Bronchial epithelial cell (primary cell): ENCODE results near the gene LST1. TPM values are rescaled to one million over a fixed set of nuclear protein-coding genes. Genes with fewer than 3 reads are reported as not detected.

Experiments used
- DNase-seq: peaks from one replicate; pipeline ENCODE4 v3.0.0-alpha.2; 2010; ENCODE audit warnings: low read depth
- FAIRE-seq: peaks from 2 replicates; lab custom pipeline; 2011; peaks lifted over from hg19 to GRCh38; lab: Jason Lieb, UNC
- H3K27me3 ChIP-seq: 2 replicates; pipeline ENCODE4 v1.5.1; 2011; ENCODE audit warnings: low read length; ENCODE audit not compliant: control insufficient read depth, insufficient read depth
- H3K36me3 ChIP-seq: 2 replicates; pipeline ENCODE4 v1.5.1; 2011; ENCODE audit warnings: low read length; ENCODE audit not compliant: control insufficient read depth, insufficient read depth
- H3K4me3 ChIP-seq: 2 replicates; pipeline ENCODE4 v1.5.1; 2011; ENCODE audit warnings: mild to moderate bottlenecking, low read depth, low read length, control low read depth
- CTCF ChIP-seq: IDR thresholded peaks from 2 replicates; pipeline ENCODE4 v1.5.1; 2011; ENCODE audit warnings: mild to moderate bottlenecking, moderate library complexity, low read length, control low read depth, inconsistent platforms; ENCODE audit not compliant: insufficient read depth, severe bottlenecking
- total RNA-seq: library from RNA; depleted of rRNA; stranded (reverse); fragments of >200 nt; gene quantifications from 2 replicates; pipeline ENCODE4 v1.2.1, GENCODE V29; 2014

The LST1 gene
- total RNA-seq, 1 donor from 2014 or later, result not detected

DNA sequence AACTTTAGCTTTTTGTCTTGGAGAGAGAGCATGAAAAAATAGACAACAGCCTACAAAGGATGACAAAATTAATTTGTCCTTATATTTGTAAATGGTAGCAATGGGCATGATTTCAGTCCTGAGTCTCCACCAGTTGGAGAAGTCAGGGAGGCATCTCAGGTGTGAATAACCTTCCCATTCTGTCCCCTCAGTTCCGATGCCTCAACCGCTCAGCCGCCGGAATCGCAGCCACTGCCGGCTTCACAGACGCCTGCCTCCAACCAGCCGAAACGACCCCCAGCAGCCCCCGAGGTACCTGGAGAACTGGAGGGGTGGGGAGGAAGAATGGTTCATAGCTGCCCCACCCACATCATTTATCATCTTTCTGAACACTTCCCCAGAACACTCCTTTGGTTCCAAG lies 38.0 kb downstream of the LST1 start:
- DNase-seq, result no peak
- H3K27me3 ChIP-seq, result no peaks in the 10 kb centered on the region
- TF ChIP-seq CTCF, result no peak
- peaks cover 44% of the 10 kb centered on the region for H3K36me3 ChIP-seq
- FAIRE-seq, result no peak
- no peak overlapping the region for H3K4me3 ChIP-seq

GRCh38 chr6:31626952-31627351 lies 40.9 kb downstream of the LST1 start:
- Histone ChIP-seq H3K27me3 (no peaks in the 10 kb centered on the region), H3K4me3 (no peak overlapping the region), H3K36me3 (peaks cover 61% of the 10 kb centered on the region)
- FAIRE-seq, result no peak
- DNase-seq, result no peak
- TF ChIP-seq CTCF, result no peak

DNA sequence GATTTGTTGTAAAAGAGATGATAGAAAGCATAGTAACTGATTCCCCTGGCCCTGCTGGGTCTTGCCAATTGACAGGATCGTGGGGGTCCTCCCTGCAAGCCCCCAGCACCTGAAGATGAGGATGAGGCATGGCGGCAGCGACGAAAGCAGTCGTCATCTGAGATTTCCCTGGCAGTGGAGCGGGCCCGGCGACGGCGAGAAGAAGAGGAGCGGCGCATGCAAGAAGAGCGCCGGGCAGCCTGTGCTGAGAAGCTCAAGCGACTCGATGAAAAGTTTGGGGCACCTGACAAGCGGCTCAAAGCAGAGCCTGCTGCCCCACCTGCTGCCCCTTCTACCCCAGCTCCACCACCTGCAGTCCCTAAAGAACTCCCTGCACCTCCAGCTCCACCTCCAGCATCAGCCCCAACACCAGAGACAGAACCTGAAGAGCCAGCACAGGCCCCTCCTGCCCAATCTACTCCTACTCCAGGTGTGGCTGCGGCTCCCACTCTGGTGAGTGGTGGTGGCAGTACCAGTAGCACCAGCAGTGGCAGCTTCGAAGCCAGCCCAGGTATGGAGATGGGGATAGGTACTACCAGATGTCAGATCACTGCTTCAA lies 41.7 kb downstream of the LST1 start:
- TF ChIP-seq CTCF, result no peak
- peaks cover 67% of the 10 kb centered on the region for H3K36me3 ChIP-seq
- no peaks in the 10 kb centered on the region for H3K27me3 ChIP-seq
- no peak for FAIRE-seq
- DNase-seq, result no peak
- no peak overlapping the region for H3K4me3 ChIP-seq

GRCh38 chr6:31629014-31629413 lies 42.9 kb downstream of the LST1 start:
- TF ChIP-seq CTCF, result no peak
- H3K4me3 ChIP-seq, result no peak overlapping the region
- peaks cover 70% of the 10 kb centered on the region for H3K36me3 ChIP-seq
- DNase-seq, result no peak
- FAIRE-seq, result no peak
- H3K27me3 ChIP-seq, result no peaks in the 10 kb centered on the region

DNA sequence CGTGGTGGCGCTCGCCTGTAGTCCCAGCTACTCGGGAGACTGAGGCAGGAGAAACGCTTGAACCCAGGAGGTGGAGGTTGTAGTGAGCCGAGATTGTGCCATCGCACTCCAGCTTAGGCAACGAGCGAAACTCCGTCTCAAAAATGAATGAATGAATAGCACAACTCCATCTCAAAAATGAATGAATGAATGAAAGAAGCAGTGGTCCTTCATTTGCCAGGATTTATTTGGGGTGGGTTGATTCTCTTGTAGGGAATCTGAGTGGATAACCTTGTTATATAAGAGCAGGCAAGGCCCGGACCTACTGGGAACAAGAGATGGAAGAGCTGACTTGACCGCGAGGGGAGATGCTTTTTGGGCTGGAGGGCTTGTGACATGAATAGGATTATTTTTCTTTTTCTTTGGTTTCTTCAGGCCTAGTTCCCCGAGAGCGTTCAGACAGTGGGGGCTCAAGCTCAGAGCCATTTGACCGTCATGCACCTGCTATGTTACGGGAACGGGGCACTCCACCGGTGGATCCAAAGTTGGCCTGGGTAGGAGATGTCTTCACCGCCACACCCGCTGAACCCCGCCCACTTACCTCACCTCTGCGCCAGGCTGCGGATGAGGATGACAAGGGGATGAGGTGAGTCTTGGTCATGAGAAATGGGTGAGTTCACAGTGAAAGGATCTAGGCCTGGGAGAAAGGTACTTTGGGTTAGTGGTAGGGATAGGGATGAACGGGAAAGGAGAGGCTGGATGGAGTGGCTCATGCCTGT lies 44.3 kb downstream of the LST1 start:
- H3K36me3 ChIP-seq, result peaks cover 74% of the 10 kb centered on the region
- H3K27me3 ChIP-seq, result no peaks in the 10 kb centered on the region
- no peak overlapping the region for H3K4me3 ChIP-seq
- no peak for TF ChIP-seq CTCF
- DNase-seq (no peak), FAIRE-seq (no peak)
